ENCODE data around the gene SIDT2.

SIDT2 gene

DNA sequence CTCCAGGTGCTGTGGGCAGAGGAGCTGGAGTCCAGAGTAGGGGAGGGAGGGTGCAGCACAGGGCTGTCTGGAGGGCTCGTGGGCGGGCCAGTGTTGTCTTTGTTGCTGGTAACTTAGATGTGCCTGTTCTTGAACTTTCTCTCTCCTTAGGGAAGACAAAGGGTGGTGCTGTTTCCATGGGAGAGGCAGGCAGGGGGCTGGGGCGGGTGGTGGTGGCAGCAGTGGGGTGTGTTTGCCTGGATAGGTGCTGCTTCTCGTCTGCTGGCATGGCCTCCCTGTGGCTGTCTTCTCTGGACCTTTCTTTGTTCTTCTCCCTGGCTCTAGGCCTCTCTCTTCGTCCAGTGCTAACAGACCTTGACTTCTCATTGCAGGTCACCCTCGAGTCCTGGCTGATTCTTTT, 8.5 kb downstream of the SIDT2 start:
- no peak for DNase-seq (ENCODE audit: low read depth, low spot score)
- no peak overlapping the region for H3K4me3 ChIP-seq (ENCODE audit: low read length)

DNA sequence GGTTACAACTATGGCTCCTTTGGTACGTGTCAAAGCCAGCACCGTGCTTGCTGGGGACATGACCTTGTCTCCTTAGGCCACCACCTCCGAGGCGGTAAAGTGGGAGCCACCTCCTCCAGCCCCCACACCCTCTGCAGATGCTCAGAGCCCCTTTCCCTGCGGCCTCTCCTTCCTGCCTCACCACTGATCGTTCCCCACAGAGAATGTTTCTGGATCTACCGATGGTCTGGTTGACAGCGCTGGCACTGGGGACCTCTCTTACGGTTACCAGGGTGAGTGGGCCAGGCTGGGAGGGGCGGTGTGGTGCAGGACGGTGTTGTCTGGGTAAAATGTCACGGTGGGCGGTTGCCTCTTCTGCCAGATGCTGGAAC, 8.9 kb downstream of the SIDT2 start:
- H3K4me3 ChIP-seq (ENCODE audit: low read length): no peak overlapping the region
- DNase-seq (ENCODE audit: low read depth, low spot score): no peak

DNA sequence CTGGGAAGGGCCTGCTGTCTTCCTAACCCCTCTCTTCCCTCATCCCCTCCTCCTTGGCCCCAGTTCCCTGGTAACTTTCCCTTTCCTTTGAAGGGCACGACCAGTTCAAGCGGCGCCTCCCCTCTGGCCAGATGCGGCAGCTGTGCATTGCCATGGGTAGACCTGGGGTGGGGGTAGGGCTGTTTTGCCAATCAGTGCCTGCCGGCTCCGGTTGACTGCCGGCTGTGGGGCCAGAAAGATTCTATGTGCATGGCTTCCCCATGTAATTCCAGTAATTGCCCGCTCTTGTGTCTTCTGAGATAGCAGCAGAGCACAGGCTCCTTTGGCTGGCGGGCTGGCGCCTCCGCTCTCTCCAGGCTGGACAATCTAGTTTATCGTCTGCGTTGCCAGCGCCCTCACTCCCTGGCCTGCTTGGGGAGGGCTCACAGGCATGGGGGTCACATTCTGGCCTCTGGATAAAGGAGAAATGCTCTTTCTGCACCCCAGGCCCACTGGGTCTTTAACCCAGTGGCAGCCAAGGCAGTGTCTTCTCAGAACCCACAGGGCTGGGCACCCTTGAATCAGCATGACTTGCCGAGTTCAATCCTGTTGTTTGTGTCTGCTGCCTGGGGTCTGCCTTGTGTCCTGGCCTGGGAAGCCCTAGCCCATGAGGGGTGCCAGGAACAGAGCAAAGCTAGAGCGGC, 9.4 kb downstream of the SIDT2 start:
- no peak overlapping the region for H3K4me3 ChIP-seq (ENCODE audit: low read length)
- no peak for DNase-seq (ENCODE audit: low read depth, low spot score)

DNA sequence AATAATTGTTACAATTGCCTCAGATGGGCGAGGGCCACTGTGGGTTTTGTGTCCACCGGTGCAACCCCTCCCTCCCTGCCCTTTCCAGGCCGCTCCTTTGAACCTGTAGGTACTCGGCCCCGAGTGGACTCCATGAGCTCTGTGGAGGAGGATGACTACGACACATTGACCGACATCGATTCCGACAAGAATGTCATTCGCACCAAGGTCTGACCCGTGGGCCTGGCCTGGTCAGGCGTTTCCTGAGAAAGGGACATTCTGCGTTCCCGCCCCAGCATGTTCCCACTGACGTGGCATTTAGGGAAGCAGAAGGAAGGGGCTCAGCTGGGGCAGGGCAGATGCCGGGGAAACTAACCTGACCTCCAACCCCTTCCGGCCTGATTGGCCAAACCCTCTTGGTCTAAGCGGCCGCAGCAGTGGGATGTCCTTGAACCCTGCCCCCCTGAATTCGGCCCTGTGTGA, 10.1 kb downstream of the SIDT2 start:
- no peak overlapping the region for H3K4me3 ChIP-seq (ENCODE audit: low read length)
- no peak for DNase-seq (ENCODE audit: low read depth, low spot score)

DNA sequence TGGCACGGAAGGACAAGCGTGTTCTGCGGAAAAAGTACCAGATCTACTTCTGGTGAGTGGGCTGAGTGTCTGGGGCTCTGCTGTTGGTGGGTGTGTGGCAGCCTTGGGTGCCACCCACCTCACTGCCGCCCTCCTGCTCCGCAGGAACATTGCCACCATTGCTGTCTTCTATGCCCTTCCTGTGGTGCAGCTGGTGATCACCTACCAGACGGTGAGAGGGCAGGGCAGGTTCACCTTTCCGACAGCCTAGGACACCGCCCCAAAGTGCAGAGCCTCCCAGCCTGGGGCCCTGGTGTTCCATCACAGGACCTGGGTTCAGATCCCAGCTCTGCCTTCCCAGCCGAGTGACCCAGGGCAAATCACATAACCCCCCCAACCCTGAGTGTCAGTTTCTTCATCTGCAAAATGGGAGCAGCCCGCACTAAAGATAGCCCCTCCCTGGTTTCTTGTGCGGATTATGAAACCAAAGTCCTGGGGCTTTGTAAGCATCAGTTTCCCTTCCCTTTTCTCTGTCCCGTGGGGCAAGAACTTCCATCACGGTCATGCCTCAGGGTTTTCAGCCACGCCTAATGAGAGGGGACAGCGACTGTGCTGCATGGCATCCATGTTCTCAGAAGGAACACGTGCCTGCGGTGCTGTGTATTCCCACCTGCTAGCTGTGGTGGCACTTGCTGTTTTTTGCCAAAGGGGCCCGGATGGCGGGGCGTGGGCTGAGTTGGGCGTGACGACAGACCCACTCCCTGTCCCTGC, 10.8 kb downstream of the SIDT2 start:
- DNase-seq (ENCODE audit: low read depth, low spot score): no peak
- H3K4me3 ChIP-seq (ENCODE audit: low read length): no peak overlapping the region

DNA sequence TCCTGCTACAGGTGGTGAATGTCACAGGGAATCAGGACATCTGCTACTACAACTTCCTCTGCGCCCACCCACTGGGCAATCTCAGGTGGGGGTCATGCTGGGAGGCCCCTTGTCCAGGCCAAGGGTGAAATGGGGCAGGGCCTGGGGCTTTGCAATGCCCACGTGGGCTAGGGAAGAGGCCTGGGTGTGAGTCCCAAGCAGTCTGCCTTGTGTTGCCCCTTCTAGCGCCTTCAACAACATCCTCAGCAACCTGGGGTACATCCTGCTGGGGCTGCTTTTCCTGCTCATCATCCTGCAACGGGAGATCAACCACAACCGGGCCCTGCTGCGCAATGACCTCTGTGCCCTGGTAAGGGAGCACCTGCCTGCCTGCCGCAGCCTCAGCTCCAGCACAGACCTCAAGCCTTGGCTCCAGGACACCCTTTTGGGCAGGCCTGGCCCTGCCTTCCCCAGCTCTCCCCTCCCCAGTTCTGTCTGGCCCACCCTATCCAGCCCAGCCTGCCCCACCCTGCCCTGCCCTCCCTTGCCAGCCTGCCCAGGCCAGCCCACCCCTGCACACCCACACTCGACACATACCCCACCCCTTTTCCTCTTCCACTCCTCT, 11.5 kb downstream of the SIDT2 start:
- DNase-seq (ENCODE audit: low read depth, low spot score): no peak
- H3K4me3 ChIP-seq (ENCODE audit: low read length): no peak overlapping the region

DNA sequence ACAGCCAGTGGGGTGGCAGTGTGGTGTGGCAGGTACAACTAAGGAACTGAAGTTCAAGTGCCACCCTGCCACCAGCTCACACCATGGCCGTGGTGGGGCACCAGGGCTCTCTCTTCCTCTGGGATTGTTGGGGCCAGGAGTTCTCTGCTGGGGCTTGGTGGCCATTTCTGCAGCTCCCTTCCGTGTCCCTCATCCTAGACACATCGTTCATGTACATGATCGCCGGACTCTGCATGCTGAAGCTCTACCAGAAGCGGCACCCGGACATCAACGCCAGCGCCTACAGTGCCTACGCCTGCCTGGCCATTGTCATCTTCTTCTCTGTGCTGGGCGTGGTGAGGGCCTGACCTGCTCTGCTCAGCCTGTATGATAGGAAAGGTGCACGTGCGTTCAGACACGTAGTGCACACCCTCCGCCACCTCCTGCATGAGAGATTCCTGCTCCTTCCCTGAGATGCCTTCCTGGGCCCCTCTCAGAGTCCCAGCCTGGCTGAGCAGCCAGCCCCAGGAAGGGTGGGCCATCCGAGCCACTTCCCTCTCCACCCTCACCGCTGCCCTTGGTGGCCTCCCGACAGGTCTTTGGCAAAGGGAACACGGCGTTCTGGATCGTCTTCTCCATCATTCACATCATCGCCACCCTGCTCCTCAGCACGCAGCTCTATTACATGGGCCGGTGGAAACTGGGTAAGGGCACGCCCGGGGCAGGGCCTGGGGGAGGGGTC, 13.3 kb downstream of the SIDT2 start:
- DNase-seq (ENCODE audit: low read depth, low spot score): no peak

DNA sequence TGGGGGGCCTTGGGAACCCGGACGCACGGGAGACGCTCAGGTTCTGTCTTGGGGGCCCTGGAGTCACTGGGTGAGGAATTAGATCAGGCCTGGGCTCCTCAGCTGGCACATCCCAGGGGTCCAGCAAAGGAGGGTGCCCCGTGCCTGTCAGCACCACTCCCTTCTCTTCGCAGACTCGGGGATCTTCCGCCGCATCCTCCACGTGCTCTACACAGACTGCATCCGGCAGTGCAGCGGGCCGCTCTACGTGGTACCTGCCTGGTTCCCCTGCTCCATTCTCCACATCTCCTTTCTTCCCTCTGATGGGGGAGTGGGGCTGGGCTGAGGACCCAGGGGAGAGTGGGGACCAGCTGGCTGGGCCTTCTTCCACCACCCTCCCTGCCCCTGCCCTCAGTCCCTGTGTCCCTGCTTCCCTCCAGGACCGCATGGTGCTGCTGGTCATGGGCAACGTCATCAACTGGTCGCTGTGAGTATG, 13.9 kb downstream of the SIDT2 start:
- no peak for DNase-seq (ENCODE audit: low read depth, low spot score)
- H3K4me3 ChIP-seq (ENCODE audit: low read length): no peak overlapping the region

More for the DNA sequence above, 13.3 kb downstream of the SIDT2 start:
- no peak overlapping the region for H3K4me3 ChIP-seq (ENCODE audit: low read length)

DNA sequence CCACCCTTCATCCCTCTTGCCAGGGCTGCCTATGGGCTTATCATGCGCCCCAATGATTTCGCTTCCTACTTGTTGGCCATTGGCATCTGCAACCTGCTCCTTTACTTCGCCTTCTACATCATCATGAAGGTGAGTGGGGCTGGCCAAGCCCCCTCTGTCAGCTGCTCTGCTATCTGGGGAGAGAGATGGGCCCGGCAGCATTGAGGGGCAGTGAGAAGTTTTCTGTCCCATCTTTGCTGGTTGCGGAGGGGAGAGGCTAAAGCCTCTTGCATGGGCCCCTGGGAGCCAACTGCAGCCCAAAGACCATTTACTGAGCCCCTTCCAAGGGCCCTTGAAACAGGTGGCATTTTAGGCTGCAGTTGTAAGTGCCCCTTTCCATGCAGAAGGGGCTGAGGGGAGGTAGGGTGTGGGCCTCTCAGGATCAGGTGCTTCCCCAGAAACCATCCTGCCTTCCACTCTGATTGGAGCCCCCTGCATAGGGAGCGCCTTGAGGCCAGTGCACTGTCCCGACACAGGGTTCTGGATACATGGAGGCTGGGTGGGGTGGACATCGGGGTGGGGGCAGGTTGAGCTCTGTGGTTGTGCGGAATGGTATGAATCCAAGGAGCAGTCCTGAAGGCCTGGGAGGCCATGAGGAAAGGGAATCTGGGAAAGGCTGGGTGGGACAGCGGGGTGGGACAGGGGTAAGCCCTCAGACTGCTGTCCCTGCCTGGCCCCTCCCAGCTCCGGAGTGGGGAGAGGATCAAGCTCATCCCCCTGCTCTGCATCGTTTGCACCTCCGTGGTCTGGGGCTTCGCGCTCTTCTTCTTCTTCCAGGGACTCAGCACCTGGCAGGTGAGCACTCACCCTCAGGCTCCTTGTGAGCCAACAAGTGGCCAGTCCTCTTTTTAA, 14.8 kb downstream of the SIDT2 start:
- no peak overlapping the region for H3K4me3 ChIP-seq (ENCODE audit: low read length)
- no peak for DNase-seq (ENCODE audit: low read depth, low spot score)

DNA sequence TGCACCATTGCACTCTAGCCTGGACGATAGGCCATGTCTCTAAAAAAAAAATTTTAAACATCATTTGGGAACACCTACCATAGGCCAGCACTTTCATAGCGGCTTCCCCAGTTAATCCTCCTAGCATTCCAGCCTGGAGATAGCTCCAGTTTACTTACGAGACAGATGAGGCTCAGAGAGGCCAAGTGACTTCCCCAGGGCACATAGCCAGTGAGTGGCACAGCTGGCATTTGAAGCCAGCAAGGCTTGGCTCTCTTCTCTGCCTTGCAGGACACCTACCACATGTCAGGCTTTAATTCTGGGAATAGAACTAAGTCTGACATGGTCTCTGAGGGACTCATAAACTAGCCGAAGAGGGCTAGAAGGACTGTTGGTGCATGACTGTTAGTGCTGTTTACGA, 15.7 kb downstream of the SIDT2 start:
- no peak overlapping the region for H3K4me3 ChIP-seq (ENCODE audit: low read length)
- DNase-seq (ENCODE audit: low read depth, low spot score): no peak

DNA sequence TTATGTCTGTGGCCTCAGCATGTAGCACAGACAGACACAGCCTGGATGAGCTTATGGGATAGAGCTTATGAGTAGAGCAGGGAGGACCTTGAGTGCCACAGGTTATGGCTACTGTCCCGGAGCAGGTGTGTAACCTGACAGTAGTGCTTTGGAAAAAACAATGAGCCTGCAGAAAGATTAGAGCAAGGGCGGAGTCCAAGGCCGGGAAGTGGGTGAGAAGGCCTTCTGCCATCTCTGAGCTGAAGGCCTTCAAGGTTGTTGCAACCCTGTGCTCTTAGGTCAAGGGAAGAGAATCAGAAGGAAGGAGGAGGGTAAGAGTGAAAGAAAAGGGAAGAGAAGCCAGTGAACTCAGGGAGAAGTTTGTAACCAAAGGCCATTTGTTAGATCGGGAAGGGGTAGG, 16.7 kb downstream of the SIDT2 start:
- no peak overlapping the region for H3K4me3 ChIP-seq (ENCODE audit: low read length)
- DNase-seq (ENCODE audit: low read depth, low spot score): no peak

DNA sequence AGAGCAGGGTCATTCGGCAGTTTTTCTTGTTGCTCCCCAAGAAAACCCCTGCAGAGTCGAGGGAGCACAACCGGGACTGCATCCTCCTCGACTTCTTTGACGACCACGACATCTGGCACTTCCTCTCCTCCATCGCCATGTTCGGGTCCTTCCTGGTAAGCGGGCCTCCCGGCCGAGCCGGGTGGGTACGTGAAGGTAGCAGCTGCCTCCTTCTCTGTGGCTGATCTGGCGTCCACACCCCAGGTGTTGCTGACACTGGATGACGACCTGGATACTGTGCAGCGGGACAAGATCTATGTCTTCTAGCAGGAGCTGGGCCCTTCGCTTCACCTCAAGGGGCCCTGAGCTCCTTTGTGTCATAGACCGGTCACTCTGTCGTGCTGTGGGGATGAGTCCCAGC, 17.2 kb downstream of the SIDT2 start:
- H3K4me3 ChIP-seq (ENCODE audit: low read length): no peak overlapping the region

DNA sequence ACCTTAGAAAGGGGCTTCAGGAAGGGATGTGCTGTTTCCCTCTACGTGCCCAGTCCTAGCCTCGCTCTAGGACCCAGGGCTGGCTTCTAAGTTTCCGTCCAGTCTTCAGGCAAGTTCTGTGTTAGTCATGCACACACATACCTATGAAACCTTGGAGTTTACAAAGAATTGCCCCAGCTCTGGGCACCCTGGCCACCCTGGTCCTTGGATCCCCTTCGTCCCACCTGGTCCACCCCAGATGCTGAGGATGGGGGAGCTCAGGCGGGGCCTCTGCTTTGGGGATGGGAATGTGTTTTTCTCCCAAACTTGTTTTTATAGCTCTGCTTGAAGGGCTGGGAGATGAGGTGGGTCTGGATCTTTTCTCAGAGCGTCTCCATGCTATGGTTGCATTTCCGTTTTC, 18.5 kb downstream of the SIDT2 start:
- H3K4me3 ChIP-seq (ENCODE audit: low read length): no peak overlapping the region
- DNase-seq (ENCODE audit: low read depth, low spot score): no peak

More for the DNA sequence above, 17.2 kb downstream of the SIDT2 start:
- no peak for DNase-seq (ENCODE audit: low read depth, low spot score)

DNA sequence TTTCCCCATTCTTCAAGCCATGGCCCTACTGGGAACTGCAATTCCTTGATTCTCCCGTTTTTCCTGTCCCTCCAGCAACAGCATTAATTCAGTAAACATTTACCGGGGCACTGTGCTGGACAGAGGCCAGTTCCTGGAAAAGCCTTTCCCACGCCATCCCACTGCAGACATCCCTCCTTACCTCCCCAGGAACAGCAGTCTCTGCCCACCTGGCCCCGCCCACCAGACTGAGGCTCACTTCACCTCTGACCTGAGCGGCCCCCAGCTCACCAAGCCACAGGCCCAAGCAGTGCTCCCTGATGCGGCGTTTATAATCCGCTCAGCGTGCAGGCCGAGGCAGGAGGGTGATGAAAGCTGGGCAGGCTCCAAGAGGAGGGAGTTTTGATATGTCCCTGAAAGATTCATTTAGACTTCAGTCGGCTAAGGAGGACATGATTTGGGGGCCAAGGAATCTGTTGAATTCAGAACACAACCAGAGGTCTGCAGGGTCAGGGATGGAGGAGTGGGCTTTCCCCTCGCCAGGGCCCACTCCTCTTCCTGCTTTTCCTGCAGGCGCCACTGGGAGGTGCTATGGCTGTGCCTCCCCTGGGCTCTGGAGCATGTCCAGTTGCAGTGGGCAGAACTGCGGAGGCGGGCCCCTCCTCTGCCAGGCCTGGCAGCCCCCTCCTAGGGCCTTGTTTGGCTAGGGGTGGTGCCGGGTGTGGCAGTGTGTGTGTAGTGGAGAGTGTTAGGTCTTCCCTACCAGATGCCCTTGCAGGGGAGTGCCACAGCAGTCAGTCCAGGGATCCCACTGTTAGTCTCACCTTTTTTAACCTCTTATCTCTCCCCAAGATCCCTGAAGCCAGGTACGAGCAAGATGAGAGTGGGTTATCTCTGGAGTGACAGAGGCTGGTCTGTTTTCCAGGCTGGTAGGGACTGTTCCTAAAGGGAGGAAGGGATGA, 19.2 kb downstream of the SIDT2 start:
- H3K4me3 ChIP-seq (ENCODE audit: low read length): no peak overlapping the region
- no peak for DNase-seq (ENCODE audit: low read depth, low spot score)

DNA sequence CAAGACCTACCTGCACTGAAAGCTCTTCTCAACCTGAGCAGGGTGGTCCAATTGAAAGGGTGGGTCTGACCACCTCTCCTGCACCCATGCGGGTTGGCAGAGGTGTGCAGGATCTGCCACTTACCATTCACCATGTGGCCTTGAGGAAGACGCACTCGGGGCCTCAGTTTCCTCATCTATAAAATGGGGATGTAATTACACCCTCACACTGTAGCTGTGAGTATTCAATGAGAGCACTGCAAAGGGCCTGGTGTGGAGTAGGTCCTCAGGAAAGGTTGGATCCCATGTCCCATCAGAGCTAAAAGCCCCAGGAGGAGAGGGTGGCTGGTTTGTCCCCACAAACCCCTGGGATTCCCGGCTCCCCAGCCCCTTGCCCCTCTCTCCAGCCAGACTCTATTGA, 20.1 kb downstream of the SIDT2 start:
- no peak for DNase-seq (ENCODE audit: low read depth, low spot score)
- H3K4me3 ChIP-seq (ENCODE audit: low read length): no peak overlapping the region

DNA sequence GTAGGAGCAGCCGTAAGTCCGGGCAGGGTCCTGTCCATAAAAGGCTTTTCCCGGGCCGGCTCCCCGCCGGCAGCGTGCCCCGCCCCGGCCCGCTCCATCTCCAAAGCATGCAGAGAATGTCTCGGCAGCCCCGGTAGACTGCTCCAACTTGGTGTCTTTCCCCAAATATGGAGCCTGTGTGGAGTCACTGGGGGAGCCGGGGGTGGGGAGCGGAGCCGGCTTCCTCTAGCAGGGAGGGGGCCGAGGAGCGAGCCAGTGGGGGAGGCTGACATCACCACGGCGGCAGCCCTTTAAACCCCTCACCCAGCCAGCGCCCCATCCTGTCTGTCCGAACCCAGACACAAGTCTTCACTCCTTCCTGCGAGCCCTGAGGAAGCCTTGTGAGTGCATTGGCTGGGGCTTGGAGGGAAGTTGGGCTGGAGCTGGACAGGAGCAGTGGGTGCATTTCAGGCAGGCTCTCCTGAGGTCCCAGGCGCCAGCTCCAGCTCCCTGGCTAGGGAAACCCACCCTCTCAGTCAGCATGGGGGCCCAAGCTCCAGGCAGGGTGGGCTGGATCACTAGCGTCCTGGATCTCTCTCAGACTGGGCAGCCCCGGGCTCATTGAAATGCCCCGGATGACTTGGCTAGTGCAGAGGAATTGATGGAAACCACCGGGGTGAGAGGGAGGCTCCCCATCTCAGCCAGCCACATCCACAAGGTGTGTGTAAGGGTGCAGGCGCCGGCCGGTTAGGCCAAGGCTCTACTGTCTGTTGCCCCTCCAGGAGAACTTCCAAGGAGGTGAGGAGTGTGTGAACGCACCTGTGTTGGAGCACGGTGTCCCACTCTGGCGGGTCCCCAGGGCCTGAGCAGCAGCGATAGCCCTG, 20.7 kb downstream of the SIDT2 start, which contains the start of gene TAGLN:
TAGLN (plus strand) TSS at position 318 of the 863 bp plus-strand sequence. CDS start 3,644 bp downstream, outside the sequence.
- no peak within 1 kb of the TSS for H3K4me3 ChIP-seq (ENCODE audit: low read length)

More for the DNA sequence above, 20.7 kb downstream of the SIDT2 start, which contains the start of gene TAGLN:
- DNase-seq (ENCODE audit: low read depth, low spot score): no peak
